Loucy (cell line): ENCODE measurements around the gene C17orf67.

Source experiments
- H2AFZ ChIP-seq: fragments of 200-600 bp; sonication (generic); 2 replicates; pipeline ENCODE4 v1.6.0; 2016; ENCODE audit warnings: antibody characterized with exemption, mild to moderate bottlenecking, low read length, moderate library complexity
- H3F3A ChIP-seq: fragments of 200-600 bp; 2 replicates; pipeline ENCODE4 v1.6.0; 2016; ENCODE audit warnings: antibody characterized with exemption, low read depth, mild to moderate bottlenecking
- H3K27me3 ChIP-seq: fragments of 200-600 bp; sonication (generic); 2 replicates; pipeline ENCODE4 v1.6.1; 2014; ENCODE audit warnings: low read length, mild to moderate bottlenecking; ENCODE audit not compliant: insufficient read depth, poor library complexity, severe bottlenecking
- H3K36me3 ChIP-seq: fragments of 200-600 bp; sonication (generic); 2 replicates; pipeline ENCODE4 v1.6.1; 2016; ENCODE audit warnings: low read length; ENCODE audit not compliant: insufficient read depth
- H3K4me1 ChIP-seq: fragments of 200-600 bp; sonication (generic); 2 replicates; pipeline ENCODE4 v1.5.1; 2014; ENCODE audit warnings: low read length, mild to moderate bottlenecking; ENCODE audit not compliant: insufficient read depth, poor library complexity, severe bottlenecking
- H3K4me2 ChIP-seq: fragments of 200-600 bp; sonication (generic); 2 replicates; pipeline ENCODE4 v1.6.0; 2014; ENCODE audit warnings: antibody characterized with exemption, low read length, low read depth, mild to moderate bottlenecking; ENCODE audit not compliant: poor library complexity, severe bottlenecking
- H3K4me3 ChIP-seq: fragments of 200-600 bp; sonication (generic); 2 replicates; pipeline ENCODE4 v1.5.1; 2014; ENCODE audit warnings: low read length, mild to moderate bottlenecking, mixed read lengths; ENCODE audit not compliant: poor library complexity, severe bottlenecking
- H3K79me2 ChIP-seq: fragments of 200-600 bp; sonication (generic); 2 replicates; pipeline ENCODE4 v1.6.1; 2014; ENCODE audit warnings: low read length; ENCODE audit not compliant: insufficient read depth
- H3K9ac ChIP-seq: fragments of 200-600 bp; sonication (generic); 2 replicates; pipeline ENCODE4 v1.6.0; 2014; ENCODE audit warnings: mild to moderate bottlenecking, low read depth, low read length, moderate library complexity; ENCODE audit not compliant: poor library complexity, severe bottlenecking
- H3K9me2 ChIP-seq: fragments of 200-600 bp; sonication (generic); replicated peaks from 2 replicates; pipeline ENCODE4 v1.6.1; 2016; ENCODE audit warnings: low read depth, low read length, mixed read lengths
- H3K9me3 ChIP-seq: fragments of 200-600 bp; sonication (generic); 2 replicates; pipeline ENCODE4 v1.6.1; 2014; ENCODE audit warnings: mild to moderate bottlenecking, antibody characterized with exemption, low read length, low read depth; ENCODE audit not compliant: insufficient read depth
- H4K20me1 ChIP-seq: fragments of 200-600 bp; sonication (generic); 2 replicates; pipeline ENCODE4 v1.6.0; 2014; ENCODE audit warnings: antibody characterized with exemption, low read length, mild to moderate bottlenecking; ENCODE audit not compliant: insufficient read depth, poor library complexity, severe bottlenecking
- EZH2phosphoT487 ChIP-seq: fragments of 200-600 bp; IDR thresholded peaks from 2 replicates; pipeline ENCODE4 v1.6.1; 2018; ENCODE audit warnings: antibody characterized with exemption, mild to moderate bottlenecking, moderate library complexity, borderline replicate concordance
- TF ChIP-seq, protein P1 (sequence below): fragments of 200-600 bp; sonication (generic); conservative IDR thresholded peaks from 2 replicates; pipeline ENCODE4 v1.5.1; 2014; ENCODE audit warnings: mild to moderate bottlenecking, antibody characterized with exemption, low read length

Gene C17orf67

DNA sequence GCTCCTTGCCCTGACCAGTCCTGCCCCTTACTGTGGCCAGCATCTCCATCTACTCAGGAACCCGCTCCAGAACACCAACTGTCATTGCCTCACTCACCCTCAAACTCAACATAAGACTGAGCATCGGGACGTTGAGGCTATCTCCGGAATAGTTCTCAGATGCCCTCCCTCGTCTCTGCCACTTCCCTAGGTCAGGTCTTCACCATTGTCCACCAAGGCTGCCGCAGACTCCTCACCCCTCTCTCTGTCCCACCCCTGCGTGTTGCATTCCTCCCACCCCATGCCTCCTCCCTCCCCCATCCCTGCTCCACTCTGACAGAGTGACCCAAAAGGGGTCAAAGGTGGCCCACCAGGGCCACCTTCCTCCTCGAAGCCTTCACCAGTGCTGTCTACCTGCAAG, 37.2 kb downstream of the C17orf67 start:
- Histone ChIP-seq H3K36me3 (no peaks in the 10 kb centered on the region), H4K20me1 (no peaks in the 10 kb centered on the region), H3F3A (no peaks in the 10 kb centered on the region), H3K9me3 (no peaks in the 10 kb centered on the region), H3K27me3 (no peaks in the 10 kb centered on the region), H3K4me3 (no peak overlapping the region), H3K79me2 (no peaks in the 10 kb centered on the region), H3K9me2 (no peaks in the 10 kb centered on the region), H3K9ac (no peak overlapping the region), H3K4me2 (no peak overlapping the region), H3K4me1 (peaks cover 29% of the 10 kb centered on the region), H2AFZ (no peak overlapping the region)
- TF ChIP-seq EZH2phosphoT487: no peak
- TF ChIP-seq, protein P1, sequence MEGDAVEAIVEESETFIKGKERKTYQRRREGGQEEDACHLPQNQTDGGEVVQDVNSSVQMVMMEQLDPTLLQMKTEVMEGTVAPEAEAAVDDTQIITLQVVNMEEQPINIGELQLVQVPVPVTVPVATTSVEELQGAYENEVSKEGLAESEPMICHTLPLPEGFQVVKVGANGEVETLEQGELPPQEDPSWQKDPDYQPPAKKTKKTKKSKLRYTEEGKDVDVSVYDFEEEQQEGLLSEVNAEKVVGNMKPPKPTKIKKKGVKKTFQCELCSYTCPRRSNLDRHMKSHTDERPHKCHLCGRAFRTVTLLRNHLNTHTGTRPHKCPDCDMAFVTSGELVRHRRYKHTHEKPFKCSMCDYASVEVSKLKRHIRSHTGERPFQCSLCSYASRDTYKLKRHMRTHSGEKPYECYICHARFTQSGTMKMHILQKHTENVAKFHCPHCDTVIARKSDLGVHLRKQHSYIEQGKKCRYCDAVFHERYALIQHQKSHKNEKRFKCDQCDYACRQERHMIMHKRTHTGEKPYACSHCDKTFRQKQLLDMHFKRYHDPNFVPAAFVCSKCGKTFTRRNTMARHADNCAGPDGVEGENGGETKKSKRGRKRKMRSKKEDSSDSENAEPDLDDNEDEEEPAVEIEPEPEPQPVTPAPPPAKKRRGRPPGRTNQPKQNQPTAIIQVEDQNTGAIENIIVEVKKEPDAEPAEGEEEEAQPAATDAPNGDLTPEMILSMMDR: no peak

DNA sequence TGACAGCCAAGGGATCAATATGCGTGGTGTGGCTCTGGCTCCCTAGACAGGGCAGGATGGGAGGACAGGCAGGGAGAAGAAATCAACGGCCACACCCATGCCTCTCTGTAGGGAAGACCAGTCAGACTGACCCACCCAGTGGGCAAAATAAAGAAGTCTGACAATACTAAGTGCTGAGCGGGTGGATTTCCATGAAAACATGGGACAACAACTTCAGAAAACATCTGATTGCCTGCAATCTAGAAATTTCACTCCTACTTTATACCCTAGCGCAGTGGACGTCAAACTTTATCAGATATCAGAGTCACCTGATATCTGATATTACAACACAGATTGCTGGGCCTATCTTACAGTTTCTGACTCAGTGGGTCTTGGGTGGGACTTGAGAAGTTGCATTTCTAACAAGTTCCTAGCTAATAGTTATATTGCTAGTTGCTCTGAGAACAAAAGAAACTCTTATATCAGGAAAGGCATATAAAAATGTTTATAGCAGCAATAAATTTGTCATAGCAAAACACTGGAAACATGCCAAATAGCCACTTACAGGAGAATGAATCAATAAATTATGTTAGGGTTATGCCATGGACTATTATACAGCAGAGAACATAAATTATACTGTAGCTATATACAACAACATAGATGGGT, 38.4 kb downstream of the C17orf67 start:
- Histone ChIP-seq H2AFZ (no peak overlapping the region), H3K4me1 (peaks cover 29% of the 10 kb centered on the region), H3K4me2 (no peak overlapping the region), H3K79me2 (no peaks in the 10 kb centered on the region), H3K36me3 (no peaks in the 10 kb centered on the region), H3K4me3 (no peak overlapping the region), H3K9ac (no peak overlapping the region), H3K9me2 (no peaks in the 10 kb centered on the region), H3K9me3 (no peaks in the 10 kb centered on the region), H3F3A (no peaks in the 10 kb centered on the region), H4K20me1 (no peaks in the 10 kb centered on the region), H3K27me3 (no peaks in the 10 kb centered on the region)
- TF ChIP-seq, protein P1: no peak
- no peak for TF ChIP-seq EZH2phosphoT487

DNA sequence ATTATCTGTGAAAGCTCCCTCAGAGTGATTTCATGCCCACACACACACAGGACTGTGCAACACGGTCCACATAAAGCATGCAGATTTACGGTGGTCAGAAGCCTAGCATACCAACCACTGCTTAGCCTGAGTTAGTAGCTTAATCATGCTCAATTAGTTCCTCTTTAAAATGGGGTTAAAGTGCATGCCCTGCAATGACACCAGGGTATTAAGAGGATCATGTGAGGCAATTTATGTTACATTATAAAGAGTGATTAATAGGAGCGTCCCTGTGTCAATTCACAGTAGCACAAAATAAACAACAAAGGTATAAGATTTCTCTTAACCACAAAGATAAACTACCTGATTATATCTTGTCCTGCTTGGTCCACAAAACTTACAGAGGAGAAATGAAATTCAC, 39.8 kb downstream of the C17orf67 start:
- Histone ChIP-seq H3K9me3 (no peaks in the 10 kb centered on the region), H3K9me2 (no peaks in the 10 kb centered on the region), H3K4me3 (no peak overlapping the region), H3K4me2 (no peak overlapping the region), H3K9ac (no peak overlapping the region), H2AFZ (no peak overlapping the region), H4K20me1 (no peaks in the 10 kb centered on the region), H3K36me3 (no peaks in the 10 kb centered on the region), H3K4me1 (peaks cover 22% of the 10 kb centered on the region), H3F3A (no peaks in the 10 kb centered on the region), H3K27me3 (no peaks in the 10 kb centered on the region), H3K79me2 (no peaks in the 10 kb centered on the region)
- TF ChIP-seq, protein P1: no peak
- TF ChIP-seq EZH2phosphoT487: no peak
